ENCODE measurements around the gene STK38L. TPM values are rescaled to one million over a fixed set of nuclear protein-coding genes. Genes with fewer than 3 reads are reported as not detected.

The STK38L gene
- total RNA-seq, 2 donors from 2014 or later = 33.2 to 78.3 TPM

DNA sequence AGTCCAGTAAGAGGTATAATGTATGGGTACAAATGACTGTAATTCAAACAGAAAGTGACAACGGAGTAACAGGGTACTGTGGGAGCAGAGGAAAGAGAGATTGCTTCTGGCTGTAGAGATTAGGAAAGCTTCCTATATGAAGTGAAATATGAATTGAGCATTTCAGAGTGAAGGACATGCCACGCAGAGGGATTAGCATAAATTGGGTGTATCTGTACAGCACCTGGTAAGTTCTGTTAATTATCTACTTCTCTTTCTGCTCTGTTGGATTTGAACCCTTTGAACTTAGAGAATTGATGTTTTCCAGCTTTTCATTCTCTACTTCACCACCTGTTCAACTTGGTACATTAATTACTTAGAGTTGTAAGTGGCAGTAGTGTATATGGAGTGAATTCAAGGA lies 8.8 kb downstream of the STK38L start:
- Mint-ChIP-seq H3K36me3 (ENCODE audit: low read depth) (peaks cover 3% of the 10 kb centered on the region), H3K27ac (no peak overlapping the region), H3K4me3 (no peak overlapping the region), H3K9me3 (no peaks in the 10 kb centered on the region), H3K27me3 (ENCODE audit: insufficient read depth) (no peaks in the 10 kb centered on the region), H3K4me1 (peaks cover 6% of the 10 kb centered on the region)
- WGBS, 2 experiments (ENCODE audit: insufficient coverage in 1 of 2, insufficient read length in 1 of 2) = 97 to 100% methylated on average over 2 of the region's 2 CpGs
- Histone ChIP-seq H3K9me3 (ENCODE audit: control insufficient read depth, low read length) (no peaks in the 10 kb centered on the region), H3K9ac (ENCODE audit: extremely low read depth, low read length, poor library complexity, severe bottlenecking) (no peak overlapping the region), H3K4me1 (ENCODE audit: control insufficient read depth, insufficient read depth, low read length) (no peaks in the 10 kb centered on the region), H3K27me3 (ENCODE audit: control insufficient read depth, insufficient read depth, low read length, poor library complexity, severe bottlenecking) (no peaks in the 10 kb centered on the region), H3K27ac (ENCODE audit: low read depth, low read length) (no peak overlapping the region), H3K4me3 (ENCODE audit: low read length) (no peak overlapping the region), H3K36me3 (ENCODE audit: control insufficient read depth, insufficient read depth, low read length) (no peaks in the 10 kb centered on the region)
- TF ChIP-seq, protein P1, sequence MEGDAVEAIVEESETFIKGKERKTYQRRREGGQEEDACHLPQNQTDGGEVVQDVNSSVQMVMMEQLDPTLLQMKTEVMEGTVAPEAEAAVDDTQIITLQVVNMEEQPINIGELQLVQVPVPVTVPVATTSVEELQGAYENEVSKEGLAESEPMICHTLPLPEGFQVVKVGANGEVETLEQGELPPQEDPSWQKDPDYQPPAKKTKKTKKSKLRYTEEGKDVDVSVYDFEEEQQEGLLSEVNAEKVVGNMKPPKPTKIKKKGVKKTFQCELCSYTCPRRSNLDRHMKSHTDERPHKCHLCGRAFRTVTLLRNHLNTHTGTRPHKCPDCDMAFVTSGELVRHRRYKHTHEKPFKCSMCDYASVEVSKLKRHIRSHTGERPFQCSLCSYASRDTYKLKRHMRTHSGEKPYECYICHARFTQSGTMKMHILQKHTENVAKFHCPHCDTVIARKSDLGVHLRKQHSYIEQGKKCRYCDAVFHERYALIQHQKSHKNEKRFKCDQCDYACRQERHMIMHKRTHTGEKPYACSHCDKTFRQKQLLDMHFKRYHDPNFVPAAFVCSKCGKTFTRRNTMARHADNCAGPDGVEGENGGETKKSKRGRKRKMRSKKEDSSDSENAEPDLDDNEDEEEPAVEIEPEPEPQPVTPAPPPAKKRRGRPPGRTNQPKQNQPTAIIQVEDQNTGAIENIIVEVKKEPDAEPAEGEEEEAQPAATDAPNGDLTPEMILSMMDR (conservative IDR thresholded peaks at IDR 0.05) = no peak
- DNase-seq = no peak

DNA sequence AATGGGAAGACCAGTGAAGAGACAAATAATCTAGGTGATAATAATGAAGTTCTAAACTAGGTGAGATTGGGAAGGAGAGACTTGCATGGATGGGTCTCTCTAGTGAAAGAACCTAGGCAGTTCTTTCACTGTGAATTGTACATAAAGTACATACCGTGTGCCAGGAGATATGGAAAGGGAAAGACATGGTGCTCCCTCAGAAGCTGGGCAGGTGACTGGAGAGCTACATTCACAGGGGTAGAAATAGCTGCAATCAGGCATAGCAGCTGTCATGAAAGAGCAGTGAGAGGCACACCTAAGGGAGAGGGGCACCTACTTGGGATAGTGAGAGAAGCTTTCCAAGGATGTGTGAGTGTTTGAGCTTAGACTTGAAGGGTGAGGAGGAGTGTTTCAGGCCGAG lies 9.3 kb downstream of the STK38L start:
- Mint-ChIP-seq H3K4me1 (peaks cover 6% of the 10 kb centered on the region), H3K4me3 (no peak overlapping the region), H3K36me3 (ENCODE audit: low read depth) (peaks cover 3% of the 10 kb centered on the region), H3K9me3 (no peaks in the 10 kb centered on the region), H3K27me3 (ENCODE audit: insufficient read depth) (no peaks in the 10 kb centered on the region), H3K27ac (no peak overlapping the region)
- no peak overlapping the region for H3K27ac ChIP-seq (ENCODE audit: low read depth, low read length)
- H3K4me1 ChIP-seq (ENCODE audit: control insufficient read depth, insufficient read depth, low read length) = no peaks in the 10 kb centered on the region
- WGBS, 2 experiments (ENCODE audit: insufficient coverage in 1 of 2, insufficient read length in 1 of 2) = 91 to 100% methylated on average over 2 of the region's 2 CpGs
- TF ChIP-seq, protein P1 (conservative IDR thresholded peaks at IDR 0.05) = no peak
- no peak overlapping the region for H3K4me3 ChIP-seq (ENCODE audit: low read length)
- no peak overlapping the region for H3K9ac ChIP-seq (ENCODE audit: extremely low read depth, low read length, poor library complexity, severe bottlenecking)
- no peaks in the 10 kb centered on the region for H3K9me3 ChIP-seq (ENCODE audit: control insufficient read depth, low read length)
- H3K27me3 ChIP-seq (ENCODE audit: control insufficient read depth, insufficient read depth, low read length, poor library complexity, severe bottlenecking) = no peaks in the 10 kb centered on the region
- H3K36me3 ChIP-seq (ENCODE audit: control insufficient read depth, insufficient read depth, low read length) = no peaks in the 10 kb centered on the region
- no peak for DNase-seq

DNA sequence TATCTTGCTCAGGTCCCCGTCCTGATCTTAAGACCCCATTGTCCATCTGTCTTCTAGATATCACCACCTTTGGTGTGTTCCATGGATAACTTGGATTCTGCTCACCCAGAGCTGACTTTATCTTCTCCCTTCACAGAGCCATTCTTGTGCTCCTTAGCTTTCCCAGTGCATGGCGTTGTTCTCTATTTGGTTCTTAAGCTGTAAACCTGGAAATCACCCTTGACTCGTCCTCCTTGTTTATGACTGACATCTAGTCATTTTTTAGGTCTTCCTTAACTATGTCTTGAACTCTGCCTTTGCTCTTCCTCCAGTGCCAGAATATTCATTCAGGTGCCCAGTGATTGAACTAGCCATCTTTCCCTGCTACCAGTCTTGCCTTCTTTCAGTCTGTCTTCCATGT lies 11.7 kb downstream of the STK38L start:
- 75 to 77% methylated on average over 3 of the region's 3 CpGs for WGBS, 2 experiments (ENCODE audit: insufficient coverage in 1 of 2, insufficient read length in 1 of 2)
- Histone ChIP-seq H3K27ac (ENCODE audit: low read depth, low read length) (no peak overlapping the region), H3K4me1 (ENCODE audit: control insufficient read depth, insufficient read depth, low read length) (no peaks in the 10 kb centered on the region), H3K9me3 (ENCODE audit: control insufficient read depth, low read length) (no peaks in the 10 kb centered on the region), H3K4me3 (ENCODE audit: low read length) (no peak overlapping the region), H3K36me3 (ENCODE audit: control insufficient read depth, insufficient read depth, low read length) (no peaks in the 10 kb centered on the region), H3K9ac (ENCODE audit: extremely low read depth, low read length, poor library complexity, severe bottlenecking) (no peak overlapping the region), H3K27me3 (ENCODE audit: control insufficient read depth, insufficient read depth, low read length, poor library complexity, severe bottlenecking) (no peaks in the 10 kb centered on the region)
- H3K36me3 Mint-ChIP-seq (ENCODE audit: low read depth) = peaks cover 3% of the 10 kb centered on the region
- no peaks in the 10 kb centered on the region for H3K9me3 Mint-ChIP-seq
- DNase-seq = no peak
- TF ChIP-seq, protein P1 (conservative IDR thresholded peaks at IDR 0.05) = no peak
- no peak overlapping the region for H3K4me3 Mint-ChIP-seq
- no peaks in the 10 kb centered on the region for H3K27me3 Mint-ChIP-seq (ENCODE audit: insufficient read depth)
- H3K4me1 Mint-ChIP-seq = peaks cover 3% of the 10 kb centered on the region
- no peak overlapping the region for H3K27ac Mint-ChIP-seq

Data from endodermal cell (in vitro differentiated cells).